NCI-H345 treated with DMSO at 0.1 percent for 48 hours (cell line): ENCODE results near the gene CISD3.

Experiments
- DNase-seq: peaks from one replicate; lab custom pipeline; 2025; ENCODE audit not compliant: unreplicated experiment; lab: John Stamatoyannopoulos, UW

Gene CISD3

GRCh38 chr17:38727736-38728135 is 2.4 kb upstream of the CISD3 start:
- no peak for DNase-seq

- DNase-seq, result no peak
Measured at GRCh38 chr17:38728290-38728831, 1.8 kb upstream of the CISD3 start.

GRCh38 chr17:38729368-38729885 is 714 bp upstream of the CISD3 start:
- no peak for DNase-seq

DNA sequence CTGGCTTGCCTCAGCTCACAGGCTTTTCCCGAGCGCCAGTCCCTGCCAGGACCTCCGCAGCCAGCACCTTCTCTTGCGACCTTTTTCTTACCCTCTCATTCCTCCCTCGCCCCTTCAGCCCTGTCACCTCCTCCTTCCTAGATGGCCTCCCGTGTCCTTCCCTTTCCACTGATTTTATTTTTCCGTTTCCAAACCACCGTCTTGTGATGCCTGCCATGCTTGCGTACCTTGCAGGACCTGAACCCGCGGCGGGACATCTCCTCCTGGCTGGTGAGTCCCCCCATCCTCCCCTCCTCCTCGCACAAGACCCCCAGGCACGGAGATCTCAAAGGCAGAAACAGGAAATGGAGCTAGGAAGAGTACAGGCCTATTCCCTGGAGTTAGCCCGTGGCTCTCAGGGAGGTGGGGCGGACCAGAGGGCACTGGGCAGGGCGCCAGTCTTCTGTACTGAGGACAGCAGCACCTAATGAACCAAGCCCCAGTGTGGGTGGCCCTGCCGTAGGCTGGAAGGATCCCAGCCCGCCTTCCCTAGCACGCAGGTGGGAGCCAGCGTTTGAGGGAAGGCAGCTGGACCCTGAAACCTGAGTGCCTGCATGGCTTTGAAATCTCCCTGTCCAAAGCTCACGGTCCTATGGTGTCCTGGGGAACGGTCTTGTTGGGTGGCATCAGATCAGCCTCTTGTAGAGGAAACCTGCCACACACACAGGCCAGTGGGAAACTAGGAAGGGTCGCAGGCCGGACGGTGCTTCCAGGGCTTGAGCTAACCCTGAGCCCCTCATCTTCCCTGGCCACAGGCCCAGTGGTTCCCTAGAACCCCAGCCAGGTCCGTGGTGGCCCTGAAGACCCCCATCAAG is 612 bp downstream of the CISD3 start:
- DNase-seq, result peak; percentile 19

DNA sequence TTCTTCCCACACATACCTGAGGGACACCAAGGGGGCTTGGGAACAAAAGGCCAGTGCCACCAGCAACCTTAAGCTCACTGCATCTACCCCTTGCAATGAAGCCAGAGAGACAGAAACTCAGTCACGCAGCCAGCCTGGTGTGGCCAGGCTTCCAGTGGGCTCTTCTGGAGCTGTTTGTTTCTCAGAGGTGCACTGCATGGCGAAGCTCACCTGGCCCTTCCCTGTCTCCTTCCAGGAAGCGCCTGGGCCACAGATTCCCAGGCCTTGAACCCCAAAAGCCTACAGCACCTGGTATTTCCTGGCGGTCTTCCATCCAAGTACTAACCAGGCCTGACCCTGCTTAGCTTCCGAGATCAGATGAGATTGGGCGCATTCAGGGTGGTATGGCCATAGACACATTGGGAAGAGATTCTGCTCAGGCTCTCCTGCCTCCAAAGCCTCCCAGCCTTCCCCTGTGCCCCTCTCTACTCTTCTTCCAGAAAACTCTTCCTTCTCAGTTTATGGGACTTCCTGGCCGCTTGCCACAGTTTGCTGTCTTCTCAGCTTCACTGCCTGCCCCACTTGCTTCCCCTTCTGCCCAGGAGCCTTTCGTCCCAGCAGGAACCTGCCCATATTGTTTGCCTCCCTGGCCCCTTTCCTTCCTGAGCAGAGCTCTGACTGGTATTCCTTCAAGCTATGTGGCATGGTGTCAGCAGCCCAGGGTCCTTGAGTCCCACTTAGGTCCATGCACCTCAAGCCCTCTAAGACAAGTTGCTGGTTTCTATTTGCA is 1.6 kb downstream of the CISD3 start:
- no peak for DNase-seq

DNA sequence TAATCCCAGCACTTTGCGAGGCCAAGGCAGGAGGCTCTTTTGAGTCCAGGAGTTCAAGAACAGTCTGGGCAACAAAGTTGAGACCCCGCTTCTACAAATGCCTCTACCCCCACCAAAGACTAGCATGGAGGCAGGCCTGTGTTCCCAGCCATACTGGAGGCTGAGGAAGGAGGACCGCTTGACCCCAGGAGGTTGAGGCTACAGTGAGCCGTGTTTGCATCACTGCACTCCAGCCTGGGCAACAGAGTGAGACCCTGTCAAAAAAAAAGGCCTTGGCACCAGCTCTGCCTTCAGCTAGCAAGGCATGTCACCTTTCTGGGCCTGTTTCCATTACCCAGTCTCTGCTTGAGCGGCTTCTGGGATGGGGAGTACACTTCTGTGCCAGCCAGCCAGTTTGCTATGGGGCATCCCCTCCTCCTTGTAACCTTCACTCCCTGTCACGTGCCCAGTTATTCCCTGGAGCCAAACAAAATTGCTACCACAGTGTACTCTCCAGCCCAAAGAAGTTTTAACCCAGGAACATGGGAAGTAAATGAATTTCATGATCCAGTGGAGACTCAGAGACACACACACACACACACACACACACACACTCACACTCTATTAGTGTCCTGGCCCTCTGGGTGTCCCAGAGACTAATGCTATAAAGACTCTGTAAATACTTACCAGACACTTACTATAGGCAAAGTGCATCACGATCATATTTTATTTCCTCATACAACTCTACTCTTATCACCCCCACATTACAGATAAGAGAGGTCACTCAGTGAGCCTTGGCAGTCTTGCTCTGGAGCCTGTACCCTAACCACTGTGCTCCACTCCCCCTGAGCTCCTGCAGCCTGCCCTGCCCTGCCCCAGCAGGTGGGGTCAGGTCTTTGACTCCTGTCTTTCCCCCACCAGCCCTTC is 2.5 kb downstream of the CISD3 start:
- DNase-seq, result no peak

DNA sequence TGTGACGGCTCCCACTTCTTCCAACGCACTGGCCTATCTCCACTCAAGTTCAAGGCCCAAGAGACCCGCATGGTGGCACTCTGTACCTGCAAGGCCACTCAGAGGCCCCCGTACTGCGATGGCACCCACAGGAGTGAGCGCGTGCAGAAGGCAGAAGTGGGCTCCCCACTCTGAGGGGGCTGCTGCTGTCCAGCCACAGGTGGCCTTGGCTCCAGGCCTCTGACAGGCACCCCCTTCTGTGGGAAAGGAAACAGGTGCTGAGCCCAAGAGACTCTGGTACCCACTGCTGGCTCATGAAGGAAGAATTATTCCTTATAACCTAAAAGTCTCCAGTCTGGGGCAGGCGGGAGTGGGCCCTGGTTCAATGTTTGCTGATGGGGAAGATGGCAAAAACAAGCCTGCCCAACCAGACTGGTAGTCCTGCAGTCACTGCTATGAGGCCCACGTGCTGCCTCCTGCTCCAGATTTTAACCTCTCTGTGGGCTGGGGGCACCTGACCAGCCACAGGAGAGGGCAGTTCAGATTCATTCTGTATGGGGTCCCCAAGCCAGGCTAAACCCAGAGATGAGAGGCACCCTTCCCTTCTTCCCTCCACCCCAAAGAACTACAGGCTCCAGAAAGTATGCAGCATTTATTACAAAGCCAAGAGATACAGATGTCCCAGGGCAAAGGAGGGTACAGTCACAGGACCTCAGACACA is 3.3 kb downstream of the CISD3 start:
- DNase-seq, result no peak

- no peak for DNase-seq
Measured at GRCh38 chr17:38733982-38734973, 4.1 kb downstream of the CISD3 start.

- no peak for DNase-seq
Measured at GRCh38 chr17:38735161-38735997, 5.2 kb downstream of the CISD3 start.

DNA sequence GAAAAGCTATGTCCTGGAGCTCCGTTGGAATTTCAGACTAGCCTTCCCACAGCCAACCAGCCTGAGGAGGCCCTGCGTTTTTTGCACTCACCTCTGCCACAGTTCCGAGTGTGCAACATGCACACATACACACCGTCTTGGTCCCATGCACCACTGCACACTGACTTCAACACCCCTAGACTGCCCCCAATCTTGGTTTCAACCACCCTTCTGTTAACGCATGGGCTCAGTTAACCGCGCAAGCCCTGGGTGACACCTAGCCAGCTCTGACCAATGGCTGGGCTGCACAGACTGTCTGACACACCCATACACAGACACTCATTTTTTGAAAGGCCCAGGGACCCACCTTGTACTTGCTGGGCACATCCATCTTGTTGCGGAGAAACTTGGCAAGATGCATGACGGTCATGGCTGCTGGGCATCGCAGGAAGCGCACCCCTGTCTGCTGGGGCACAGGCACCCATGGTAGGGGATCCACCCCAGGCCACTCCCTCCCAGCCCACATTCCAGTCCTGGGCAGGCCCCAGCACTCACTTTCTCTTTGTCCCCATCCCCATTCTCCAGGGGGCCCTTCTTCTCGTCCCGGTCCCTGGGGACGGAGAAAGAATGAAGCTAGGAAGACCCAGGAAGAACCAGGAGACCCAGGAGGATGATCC is 8.0 kb downstream of the CISD3 start:
- DNase-seq, result no peak

- no peak for DNase-seq
Measured at GRCh38 chr17:38738686-38739085, 8.5 kb downstream of the CISD3 start.

- DNase-seq, result no peak
Measured at GRCh38 chr17:38739305-38739704, 9.2 kb downstream of the CISD3 start.

GRCh38 chr17:38740044-38740443 is 9.9 kb downstream of the CISD3 start:
- DNase-seq, result no peak

DNA sequence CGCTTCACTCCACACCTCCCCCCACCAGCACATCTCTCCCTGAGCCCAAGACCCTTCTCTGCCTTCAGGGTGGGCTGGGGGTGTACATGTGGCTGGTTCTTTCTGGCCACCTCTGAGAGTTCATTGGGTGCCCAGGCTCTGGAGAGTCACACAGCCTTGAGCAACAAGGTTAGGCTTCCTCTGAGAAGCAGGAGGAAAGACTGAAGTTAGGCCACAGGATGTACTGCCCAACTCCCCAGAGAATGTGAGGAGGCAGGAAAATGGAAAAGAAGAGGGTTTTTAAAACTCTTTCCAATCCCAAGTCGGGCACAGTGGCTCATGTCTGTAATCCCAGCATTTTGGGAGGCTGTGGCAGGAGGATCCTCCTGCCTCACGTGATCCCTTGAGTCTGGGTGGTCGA is 10.7 kb downstream of the CISD3 start:
- no peak for DNase-seq

- no peak for DNase-seq
Measured at GRCh38 chr17:38741461-38741860, 11.3 kb downstream of the CISD3 start.

DNA sequence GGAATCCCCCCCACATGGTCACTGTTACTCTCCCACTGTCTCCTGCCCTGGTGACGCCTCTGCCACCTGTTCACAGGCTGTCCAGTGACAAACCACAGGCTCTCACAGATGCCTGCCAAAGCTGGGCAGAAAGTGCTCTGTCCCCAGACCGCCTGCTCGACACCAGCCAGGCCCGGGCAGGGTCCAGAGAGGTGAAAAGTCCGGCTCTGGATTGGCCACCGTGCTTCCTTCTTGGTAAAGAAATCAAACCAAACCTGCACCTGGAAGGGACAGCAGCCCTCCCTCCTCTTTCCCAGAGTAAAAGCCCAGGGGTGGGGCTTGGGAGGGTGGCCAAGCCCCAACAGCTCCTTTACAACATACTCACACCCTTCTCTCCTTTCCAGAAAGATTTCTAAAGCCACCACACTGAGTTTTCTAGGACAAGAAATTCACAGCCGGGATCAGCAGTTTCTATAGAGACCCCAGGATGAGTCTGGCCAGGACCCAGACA is 11.8 kb downstream of the CISD3 start:
- DNase-seq, result no peak
